B cell (primary cell): ENCODE results near the gene JAK1. TPM values are rescaled to one million over a fixed set of nuclear protein-coding genes. Genes with fewer than 3 reads are reported as not detected.

Experiments
- ATAC-seq: fragments of 200-7000 bp; cut with Tn5 transposase; one replicate; pipeline ENCODE4 v1.10.0; 2021; ENCODE audit warnings: low read depth, mild to moderate bottlenecking, moderate number of reproducible peaks, moderate library complexity
- CTCF ChIA-PET: fragments of 350-600 bp; sonication (Branson Sonifier 250); formaldehyde crosslinking; loops from one replicate; lab custom pipeline; 2021; ENCODE audit warnings: antibody characterized with exemption, inconsistent platforms; lab: Charles Lee
- POLR2A ChIA-PET: fragments of 350-600 bp; sonication (Branson Sonifier 250); formaldehyde crosslinking; loops from one replicate; lab custom pipeline; 2021; ENCODE audit warnings: antibody characterized with exemption; lab: Charles Lee
- DNase-seq: peaks from one replicate; pipeline ENCODE4 v3.0.0; 2013
- H2AFZ ChIP-seq: 2 replicates; pipeline ENCODE4 v1.6.1; 2012; ENCODE audit warnings: mild to moderate bottlenecking, low read depth, low read length; ENCODE audit not compliant: insufficient read depth, poor library complexity, severe bottlenecking
- H3K27ac ChIP-seq, 2 donors: 1 replicate in 1 of 2; 2 replicates in 1 of 2; pipeline ENCODE4 v1.5.1; 2012 to 2013; ENCODE audit warnings: low read length in 2 of 2, mild to moderate bottlenecking in 2 of 2, moderate library complexity in 1 of 2
- H3K27me3 ChIP-seq, 4 experiments: fragments of 200-600 bp in 1 of 4; sonication (generic) in 1 of 4; replicated peaks in 1 of 4; 1 replicate in 2 of 4; 2 replicates in 2 of 4; pipeline versions ENCODE4 v1.6.1 to v1.7.0; 2013 to 2016; ENCODE audit warnings: low read length in 3 of 4, mild to moderate bottlenecking in 2 of 4, mixed read lengths in 1 of 4, moderate library complexity in 1 of 4; ENCODE audit not compliant: insufficient read depth in 4 of 4, control insufficient read depth in 3 of 4; ENCODE audit errors: control extremely low read depth in 1 of 4
- H3K36me3 ChIP-seq, 2 experiments: replicated peaks in 1 of 2; 1 replicate in 1 of 2; 2 replicates in 1 of 2; pipeline versions ENCODE4 v1.6.1 to v1.7.1; 2013; ENCODE audit warnings: low read length in 1 of 2; ENCODE audit not compliant: insufficient read depth in 2 of 2, control insufficient read depth in 1 of 2; ENCODE audit errors: control extremely low read depth in 1 of 2, extremely low read depth in 1 of 2
- H3K4me1 ChIP-seq, 2 donors: fragments of 200-600 bp in 1 of 2; sonication (generic) in 1 of 2; 1 replicate in 1 of 2; 2 replicates in 1 of 2; pipeline versions ENCODE4 v1.5.1 to v1.6.1; 2013 to 2017; ENCODE audit warnings: low read length in 2 of 2; ENCODE audit not compliant: control insufficient read depth in 2 of 2, insufficient read depth in 2 of 2
- H3K4me2 ChIP-seq: replicated peaks from 2 replicates; pipeline ENCODE3; 2012; ENCODE audit warnings: mild to moderate bottlenecking, low read depth, low read length; ENCODE audit not compliant: poor library complexity, severe bottlenecking
- H3K4me3 ChIP-seq, 5 experiments: fragments of 200-600 bp in 1 of 5; sonication (generic) in 1 of 5; 1 replicate in 3 of 5; 2 replicates in 2 of 5; pipeline versions ENCODE4 v1.5.1 to v1.7.0; 2011 to 2016; ENCODE audit warnings: low read length in 4 of 5, mild to moderate bottlenecking in 4 of 5, low read depth in 2 of 5, control low read depth in 1 of 5, moderate library complexity in 1 of 5; ENCODE audit not compliant: insufficient read depth in 1 of 5; ENCODE audit errors: control extremely low read depth in 1 of 5, extremely low read depth in 1 of 5
- H3K79me2 ChIP-seq: fragments of 200-600 bp; sonication (generic); one replicate; pipeline ENCODE4 v1.6.0; 2016; ENCODE audit warnings: low read length; ENCODE audit not compliant: control insufficient read depth, insufficient read depth
- H3K9ac ChIP-seq: fragments of 200-600 bp; sonication (generic); 2 replicates; pipeline ENCODE4 v1.6.1; 2017; ENCODE audit warnings: mild to moderate bottlenecking, low read length, moderate library complexity
- H3K9me3 ChIP-seq, 3 donors: one replicate each; pipeline versions ENCODE4 v1.6.1 to v1.7.1; 2013; ENCODE audit warnings: low read length in 2 of 3; ENCODE audit not compliant: control insufficient read depth in 2 of 3, insufficient read depth in 1 of 3; ENCODE audit errors: control extremely low read depth in 1 of 3
- H4K20me1 ChIP-seq: 2 replicates; pipeline ENCODE4 v1.6.0; 2012; ENCODE audit warnings: mild to moderate bottlenecking, low read length; ENCODE audit not compliant: insufficient read depth, control insufficient read depth, poor library complexity, severe bottlenecking
- H3K27ac Mint-ChIP-seq: one replicate; pipeline ENCODE4 v1.8.0; 2021; ENCODE audit warnings: mixed read lengths
- H3K27me3 Mint-ChIP-seq: one replicate; pipeline ENCODE4 v1.8.0; 2021; ENCODE audit warnings: mixed read lengths
- H3K4me1 Mint-ChIP-seq: one replicate; pipeline ENCODE4 v1.8.0; 2021; ENCODE audit warnings: mixed read lengths
- H3K4me3 Mint-ChIP-seq: one replicate; pipeline ENCODE4 v1.8.0; 2021; ENCODE audit warnings: mixed read lengths
- H3K9me3 Mint-ChIP-seq: one replicate; pipeline ENCODE4 v1.8.0; 2022; ENCODE audit warnings: mixed read lengths; ENCODE audit not compliant: insufficient read depth
- CTCF ChIP-seq: fragments of 200-600 bp; IDR thresholded peaks from one replicate; pipeline ENCODE4 v1.8.0; 2022; ENCODE audit warnings: antibody characterized with exemption, mild to moderate bottlenecking
- EZH2 ChIP-seq: IDR thresholded peaks from 2 replicates; pipeline ENCODE4 v1.6.1; 2012; ENCODE audit warnings: borderline replicate concordance, low read depth, mild to moderate bottlenecking, moderate library complexity, low read length; ENCODE audit not compliant: insufficient read depth, poor library complexity, severe bottlenecking
- WGBS: methylation state at CpG from one replicate; pipeline ENCODE4 v1.1.5; 2013; ENCODE audit warnings: missing lambda C conversion rate; ENCODE audit not compliant: insufficient coverage; 5-methylcytosine and 5-hydroxymethylcytosine counted together
- intact Hi-C: fragments of 100-400 bp; cut with micrococcal nuclease; formaldehyde crosslinking; loops from one replicate; pipeline ENCODE4 v1.10.0; 2022
- polyA plus RNA-seq: library from polyadenylated mRNA; depleted of rRNA; stranded (reverse); fragments of >200 nt; gene quantifications from 2 replicates; pipeline ENCODE4 v1.2.3, GENCODE V29; 2012
- total RNA-seq, 2 donors: library from RNA; stranded (reverse); fragments of 120-200 nt in 1 of 2; gene quantifications; 1 replicate in 1 of 2; 2 replicates in 1 of 2; pipeline versions ENCODE4 v1.2.3 to v1.2.4, GENCODE V29; 2013 to 2022

The JAK1 gene
- total and polyA plus RNA-seq, 2 donors (not counting 1 experiment from before 2014, with no cell fraction given) = 99.0 to 244 TPM

- Histone ChIP-seq H3K36me3 (no peaks in the 10 kb centered on the region), H3K27me3 (no peaks in the 10 kb centered on the region), H3K4me3 (no peak overlapping the region), H3K4me2 (no peak overlapping the region), H3K4me1 (no peaks in the 10 kb centered on the region), H3K27ac (no peak overlapping the region), H3K79me2 (no peaks in the 10 kb centered on the region), H2AFZ (no peak overlapping the region), H4K20me1 (no peaks in the 10 kb centered on the region), H3K9ac (no peak overlapping the region), H3K9me3 (peaks cover 0 to 3% (median 0%) of the 10 kb centered on the region in 3 donors)
- CTCF ChIA-PET = no interaction called here
- WGBS = 100% methylated on average over 1 of the region's 6 CpGs
- ATAC-seq (no peak), DNase-seq (no peak)
- H3K9me3 Mint-ChIP-seq = no peaks in the 10 kb centered on the region
- POLR2A ChIA-PET = no interaction called here
- H3K4me1 Mint-ChIP-seq = no peaks in the 10 kb centered on the region
- H3K27me3 Mint-ChIP-seq = no peaks in the 10 kb centered on the region
- intact Hi-C loops = no loop called here
- H3K27ac Mint-ChIP-seq = no peak overlapping the region
- TF ChIP-seq CTCF (no peak), EZH2 (no peak)
- no peak overlapping the region for H3K4me3 Mint-ChIP-seq
Measured at GRCh38 chr1:64801851-64802523, 164.4 kb downstream of the JAK1 start.

DNA sequence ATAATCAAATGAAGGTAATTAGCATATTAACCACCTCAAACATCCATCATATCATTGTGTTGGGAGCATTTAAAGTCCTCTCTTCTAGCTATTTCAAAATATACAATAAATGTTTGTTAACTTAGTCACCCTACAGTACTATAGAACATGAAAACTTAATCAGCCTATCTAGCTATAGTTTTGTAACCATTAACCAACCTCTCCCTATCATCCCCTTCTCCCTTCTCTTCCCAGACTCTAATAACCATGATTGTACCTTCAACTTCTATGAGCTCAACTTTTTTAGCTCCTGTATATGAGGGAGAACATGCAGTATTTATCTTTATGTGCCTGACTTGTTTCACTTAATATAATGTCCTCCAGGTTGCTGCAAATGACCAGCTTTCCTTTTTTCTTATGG, 167.5 kb downstream of the JAK1 start:
- ATAC-seq (no peak), DNase-seq (no peak)
- no peak overlapping the region for H3K27ac ChIP-seq
- TF ChIP-seq EZH2 (no peak), CTCF (no peak)
- peaks cover 0 to 3% (median 0%) of the 10 kb centered on the region in 3 donors for H3K9me3 ChIP-seq
- H3K4me3 ChIP-seq = no peak overlapping the region
- no peaks in the 10 kb centered on the region for H4K20me1 ChIP-seq
- no peak overlapping the region for H3K9ac ChIP-seq
- intact Hi-C loops = no loop called here
- H3K4me3 Mint-ChIP-seq = no peak overlapping the region
- POLR2A ChIA-PET = no interaction called here
- H3K27me3 ChIP-seq = no peaks in the 10 kb centered on the region
- H3K4me2 ChIP-seq = no peak overlapping the region
- no peaks in the 10 kb centered on the region for H3K9me3 Mint-ChIP-seq
- H3K79me2 ChIP-seq = no peaks in the 10 kb centered on the region
- CTCF ChIA-PET = no interaction called here
- H3K4me1 ChIP-seq = no peaks in the 10 kb centered on the region
- no peak overlapping the region for H3K27ac Mint-ChIP-seq
- H3K36me3 ChIP-seq = no peaks in the 10 kb centered on the region
- H2AFZ ChIP-seq = no peak overlapping the region
- no peaks in the 10 kb centered on the region for H3K4me1 Mint-ChIP-seq
- H3K27me3 Mint-ChIP-seq = no peaks in the 10 kb centered on the region
